ENCODE data around the gene CCDC77.
A peak's percentile ranks its signal among the peaks of the same experiment; 100 is the strongest.
"Not testable (repeated sequence)": the region's sequence is repeated elsewhere in the genome, so short reads cannot be mapped to it uniquely, and the experiment has no call there.

The CCDC77 gene

GRCh38 chr12:401235-402028, at the start of gene CCDC77:
Gene CCDC77 (plus strand): TSS chr12:401644. CDS start chr12:409384, 7,740 bp downstream.
- peak within 1 kb of the TSS; percentile 45 for H3K27ac ChIP-seq (ENCODE audit: low read length)
- no peaks in the 10 kb centered on the region for H3K27me3 ChIP-seq (ENCODE audit: low read depth, low read length)
- H3K9me3 ChIP-seq (ENCODE audit: control insufficient read depth in 1 of 2, low read length in 2 of 2) = no peaks in the 10 kb centered on the region
- peaks cover 8% of the 10 kb centered on the region in 2 donors for H3K4me1 ChIP-seq (ENCODE audit: control insufficient read depth in 1 of 2, insufficient read depth in 2 of 2, low read length in 2 of 2)
- no peaks in the 10 kb centered on the region for H3K36me3 ChIP-seq (ENCODE audit: control insufficient read depth in 1 of 2, insufficient read depth in 2 of 2, low read length in 2 of 2)
- H3K4me3 ChIP-seq (ENCODE audit: low read depth in 1 of 2, low read length in 2 of 2) = peak within 1 kb of the TSS; percentile 93 to 99

GRCh38 chr12:356276-356988, 45.0 kb upstream of the CCDC77 start:
- Histone ChIP-seq H3K9me3 (ENCODE audit: control insufficient read depth in 1 of 2, low read length in 2 of 2) (peaks cover 5% of the 10 kb centered on the region in 2 donors), H3K4me3 (ENCODE audit: low read depth in 1 of 2, low read length in 2 of 2) (no peak overlapping the region), H3K36me3 (ENCODE audit: control insufficient read depth in 1 of 2, insufficient read depth in 2 of 2, low read length in 2 of 2) (peaks cover 49 to 80% of the 10 kb centered on the region in 2 donors), H3K4me1 (ENCODE audit: control insufficient read depth in 1 of 2, insufficient read depth in 2 of 2, low read length in 2 of 2) (no peaks in the 10 kb centered on the region), H3K27me3 (ENCODE audit: low read depth, low read length) (no peaks in the 10 kb centered on the region), H3K27ac (ENCODE audit: low read length) (no peak overlapping the region)

- Histone ChIP-seq H3K9me3 (ENCODE audit: control insufficient read depth in 1 of 2, low read length in 2 of 2) (peaks cover 5% of the 10 kb centered on the region in 2 donors), H3K27ac (ENCODE audit: low read length) (no peak overlapping the region), H3K4me1 (ENCODE audit: control insufficient read depth in 1 of 2, insufficient read depth in 2 of 2, low read length in 2 of 2) (no peaks in the 10 kb centered on the region), H3K4me3 (ENCODE audit: low read depth in 1 of 2, low read length in 2 of 2) (no peak overlapping the region), H3K36me3 (ENCODE audit: control insufficient read depth in 1 of 2, insufficient read depth in 2 of 2, low read length in 2 of 2) (peaks cover 63 to 84% of the 10 kb centered on the region in 2 donors), H3K27me3 (ENCODE audit: low read depth, low read length) (no peaks in the 10 kb centered on the region)
Measured at GRCh38 chr12:359091-359490, 42.4 kb upstream of the CCDC77 start.

GRCh38 chr12:366820-367219, 34.6 kb upstream of the CCDC77 start:
- H3K4me1 ChIP-seq (ENCODE audit: control insufficient read depth in 1 of 2, insufficient read depth in 2 of 2, low read length in 2 of 2) = no peaks in the 10 kb centered on the region
- H3K4me3 ChIP-seq (ENCODE audit: low read depth in 1 of 2, low read length in 2 of 2) = no peak overlapping the region
- no peaks in the 10 kb centered on the region for H3K27me3 ChIP-seq (ENCODE audit: low read depth, low read length)
- H3K27ac ChIP-seq (ENCODE audit: low read length) = no peak overlapping the region
- H3K9me3 ChIP-seq (ENCODE audit: control insufficient read depth in 1 of 2, low read length in 2 of 2) = peaks cover 3 to 8% of the 10 kb centered on the region in 2 donors
- H3K36me3 ChIP-seq (ENCODE audit: control insufficient read depth in 1 of 2, insufficient read depth in 2 of 2, low read length in 2 of 2) = peaks cover 47 to 65% of the 10 kb centered on the region in 2 donors

- no peaks in the 10 kb centered on the region for H3K27me3 ChIP-seq (ENCODE audit: low read depth, low read length)
- no peak overlapping the region for H3K4me3 ChIP-seq (ENCODE audit: low read depth in 1 of 2, low read length in 2 of 2)
- peaks cover 3 to 8% of the 10 kb centered on the region in 2 donors for H3K9me3 ChIP-seq (ENCODE audit: control insufficient read depth in 1 of 2, low read length in 2 of 2)
- no peak overlapping the region for H3K27ac ChIP-seq (ENCODE audit: low read length)
- H3K4me1 ChIP-seq (ENCODE audit: control insufficient read depth in 1 of 2, insufficient read depth in 2 of 2, low read length in 2 of 2) = no peaks in the 10 kb centered on the region
- peaks cover 36 to 54% of the 10 kb centered on the region in 2 donors for H3K36me3 ChIP-seq (ENCODE audit: control insufficient read depth in 1 of 2, insufficient read depth in 2 of 2, low read length in 2 of 2)
Measured at GRCh38 chr12:367972-368371, 33.5 kb upstream of the CCDC77 start.

- not testable (repeated sequence) for H3K4me1 ChIP-seq (ENCODE audit: control insufficient read depth in 1 of 2, insufficient read depth in 2 of 2, low read length in 2 of 2); H3K27ac ChIP-seq (ENCODE audit: low read length); H3K4me3 ChIP-seq (ENCODE audit: low read depth in 1 of 2, low read length in 2 of 2); H3K27me3 ChIP-seq (ENCODE audit: low read depth, low read length); H3K9me3 ChIP-seq (ENCODE audit: control insufficient read depth in 1 of 2, low read length in 2 of 2)
- H3K36me3 ChIP-seq (ENCODE audit: control insufficient read depth in 1 of 2, insufficient read depth in 2 of 2, low read length in 2 of 2) = peaks cover 14 to 33% of the 10 kb centered on the region in 2 donors
Measured at GRCh38 chr12:370739-371485, 30.5 kb upstream of the CCDC77 start.

GRCh38 chr12:386651-387050, 14.8 kb upstream of the CCDC77 start:
- Histone ChIP-seq H3K9me3 (ENCODE audit: control insufficient read depth in 1 of 2, low read length in 2 of 2) (no peaks in the 10 kb centered on the region), H3K4me3 (ENCODE audit: low read depth in 1 of 2, low read length in 2 of 2) (peak overlapping the region; percentile 25 to 97), H3K4me1 (ENCODE audit: control insufficient read depth in 1 of 2, insufficient read depth in 2 of 2, low read length in 2 of 2) (peaks cover 6 to 30% of the 10 kb centered on the region in 2 donors), H3K27me3 (ENCODE audit: low read depth, low read length) (no peaks in the 10 kb centered on the region), H3K36me3 (ENCODE audit: control insufficient read depth in 1 of 2, insufficient read depth in 2 of 2, low read length in 2 of 2) (peaks cover 21 to 22% of the 10 kb centered on the region in 2 donors), H3K27ac (ENCODE audit: low read length) (no peak overlapping the region)

- H3K27ac ChIP-seq (ENCODE audit: low read length) = peak overlapping the region; percentile 94
- peaks cover 13 to 16% of the 10 kb centered on the region in 2 donors for H3K36me3 ChIP-seq (ENCODE audit: control insufficient read depth in 1 of 2, insufficient read depth in 2 of 2, low read length in 2 of 2)
- H3K27me3 ChIP-seq (ENCODE audit: low read depth, low read length) = no peaks in the 10 kb centered on the region
- peak overlapping the region; percentile 97 to 99 for H3K4me3 ChIP-seq (ENCODE audit: low read depth in 1 of 2, low read length in 2 of 2)
- peaks cover 6 to 30% of the 10 kb centered on the region in 2 donors for H3K4me1 ChIP-seq (ENCODE audit: control insufficient read depth in 1 of 2, insufficient read depth in 2 of 2, low read length in 2 of 2)
- no peaks in the 10 kb centered on the region for H3K9me3 ChIP-seq (ENCODE audit: control insufficient read depth in 1 of 2, low read length in 2 of 2)
Measured at GRCh38 chr12:388012-388411, 13.4 kb upstream of the CCDC77 start.

GRCh38 chr12:388541-389141, 12.8 kb upstream of the CCDC77 start:
- Histone ChIP-seq H3K27ac (ENCODE audit: low read length) (peak overlapping the region; percentile 94), H3K9me3 (ENCODE audit: control insufficient read depth in 1 of 2, low read length in 2 of 2) (no peaks in the 10 kb centered on the region), H3K4me1 (ENCODE audit: control insufficient read depth in 1 of 2, insufficient read depth in 2 of 2, low read length in 2 of 2) (peaks cover 6 to 30% of the 10 kb centered on the region in 2 donors), H3K36me3 (ENCODE audit: control insufficient read depth in 1 of 2, insufficient read depth in 2 of 2, low read length in 2 of 2) (peaks cover 8 to 11% of the 10 kb centered on the region in 2 donors), H3K4me3 (ENCODE audit: low read depth in 1 of 2, low read length in 2 of 2) (peak overlapping the region; percentile 97 to 99), H3K27me3 (ENCODE audit: low read depth, low read length) (no peaks in the 10 kb centered on the region)

GRCh38 chr12:389142-390096, 12.0 kb upstream of the CCDC77 start, which contains the start of gene KDM5A:
Gene KDM5A (minus strand): TSS chr12:389320. CDS start chr12:389091, 229 bp downstream.
- peak within 1 kb of the TSS; percentile 94 for H3K27ac ChIP-seq (ENCODE audit: low read length)
- peaks cover 0 to 3% of the 10 kb centered on the region in 2 donors for H3K36me3 ChIP-seq (ENCODE audit: control insufficient read depth in 1 of 2, insufficient read depth in 2 of 2, low read length in 2 of 2)
- no peaks in the 10 kb centered on the region for H3K27me3 ChIP-seq (ENCODE audit: low read depth, low read length)
- peaks cover 6 to 30% of the 10 kb centered on the region in 2 donors for H3K4me1 ChIP-seq (ENCODE audit: control insufficient read depth in 1 of 2, insufficient read depth in 2 of 2, low read length in 2 of 2)
- H3K4me3 ChIP-seq (ENCODE audit: low read depth in 1 of 2, low read length in 2 of 2) = peak within 1 kb of the TSS; percentile 97 to 99
- H3K9me3 ChIP-seq (ENCODE audit: control insufficient read depth in 1 of 2, low read length in 2 of 2) = no peaks in the 10 kb centered on the region
